Esophagus muscularis mucosa (tissue), 3 donors: ENCODE measurements around the gene NCAN.

Experiments used
- EP300 ChIP-seq: sonication (generic); formaldehyde crosslinking; IDR thresholded peaks from one replicate; pipeline ENCODE4 v1.6.1; 2017; ENCODE audit warnings: antibody characterized with exemption
- TF ChIP-seq, protein P1 (sequence below), 3 experiments: fragments of 200-600 bp in 2 of 3; fragments of 450-650 bp in 1 of 3; sonication (generic) in 2 of 3; IDR thresholded peaks; one replicate each; pipeline ENCODE4 v1.5.1; 2017 to 2019; ENCODE audit warnings: antibody characterized with exemption in 3 of 3, mild to moderate bottlenecking in 2 of 3, moderate library complexity in 1 of 3

GRCh38 chr19:19227217-19227616 is 15.5 kb downstream of the NCAN start:
- TF ChIP-seq, protein P1, sequence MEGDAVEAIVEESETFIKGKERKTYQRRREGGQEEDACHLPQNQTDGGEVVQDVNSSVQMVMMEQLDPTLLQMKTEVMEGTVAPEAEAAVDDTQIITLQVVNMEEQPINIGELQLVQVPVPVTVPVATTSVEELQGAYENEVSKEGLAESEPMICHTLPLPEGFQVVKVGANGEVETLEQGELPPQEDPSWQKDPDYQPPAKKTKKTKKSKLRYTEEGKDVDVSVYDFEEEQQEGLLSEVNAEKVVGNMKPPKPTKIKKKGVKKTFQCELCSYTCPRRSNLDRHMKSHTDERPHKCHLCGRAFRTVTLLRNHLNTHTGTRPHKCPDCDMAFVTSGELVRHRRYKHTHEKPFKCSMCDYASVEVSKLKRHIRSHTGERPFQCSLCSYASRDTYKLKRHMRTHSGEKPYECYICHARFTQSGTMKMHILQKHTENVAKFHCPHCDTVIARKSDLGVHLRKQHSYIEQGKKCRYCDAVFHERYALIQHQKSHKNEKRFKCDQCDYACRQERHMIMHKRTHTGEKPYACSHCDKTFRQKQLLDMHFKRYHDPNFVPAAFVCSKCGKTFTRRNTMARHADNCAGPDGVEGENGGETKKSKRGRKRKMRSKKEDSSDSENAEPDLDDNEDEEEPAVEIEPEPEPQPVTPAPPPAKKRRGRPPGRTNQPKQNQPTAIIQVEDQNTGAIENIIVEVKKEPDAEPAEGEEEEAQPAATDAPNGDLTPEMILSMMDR (IDR thresholded peaks at IDR 0.05) = no peak
- no peak for TF ChIP-seq EP300
